IPS-20b (cell line): ENCODE results near the gene XRCC1.
"Not testable (repeated sequence)": the region's sequence is repeated elsewhere in the genome, so short reads cannot be mapped to it uniquely, and the experiment has no call there.

Experiments used
- H3K27ac ChIP-seq: one replicate; pipeline ENCODE4 v1.5.1; 2013; ENCODE audit warnings: low read length
- H3K27me3 ChIP-seq: 2 replicates; pipeline ENCODE4 v1.6.1; 2013; ENCODE audit warnings: mild to moderate bottlenecking, low read length, inconsistent platforms; ENCODE audit not compliant: insufficient read depth
- H3K36me3 ChIP-seq: 2 replicates; pipeline ENCODE4 v1.6.1; 2013; ENCODE audit warnings: low read depth, mild to moderate bottlenecking, inconsistent platforms, low read length, moderate library complexity; ENCODE audit not compliant: insufficient read depth
- H3K4me1 ChIP-seq: 2 replicates; pipeline ENCODE4 v1.6.1; 2013; ENCODE audit warnings: mild to moderate bottlenecking, control low read depth, inconsistent platforms, low read length, moderate library complexity; ENCODE audit not compliant: insufficient read depth
- H3K4me3 ChIP-seq: 2 replicates; pipeline ENCODE4 v1.5.1; 2013; ENCODE audit warnings: mild to moderate bottlenecking, low read length, inconsistent platforms
- H3K9ac ChIP-seq: 2 replicates; pipeline ENCODE4 v1.6.1; 2013; ENCODE audit warnings: low read depth, mild to moderate bottlenecking, inconsistent platforms, low read length, moderate library complexity
- H3K9me3 ChIP-seq: 2 replicates; pipeline ENCODE4 v1.6.1; 2013; ENCODE audit warnings: mild to moderate bottlenecking, low read depth, low read length, inconsistent platforms; ENCODE audit not compliant: insufficient read depth

The XRCC1 gene

DNA sequence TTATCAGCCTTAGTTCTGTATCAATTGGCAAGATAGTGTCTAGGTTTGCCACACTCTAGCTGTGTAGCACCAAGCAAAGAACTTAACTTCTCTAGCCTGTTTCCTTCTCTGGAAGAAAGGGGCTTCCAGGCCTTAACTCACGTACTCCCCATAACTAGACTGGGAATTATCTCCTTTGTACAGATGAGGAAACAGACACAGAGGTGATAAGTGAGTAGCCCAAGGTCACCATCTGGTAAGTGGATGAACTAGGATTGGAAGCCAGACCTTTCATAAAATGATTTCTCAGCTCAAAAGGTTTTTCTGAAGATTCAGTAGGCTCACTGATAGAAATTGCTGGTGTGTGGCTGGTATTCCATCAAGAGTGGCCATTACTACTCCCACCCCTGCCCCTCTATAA, 41.0 kb upstream of the XRCC1 start:
- H3K9me3 ChIP-seq: no peaks in the 10 kb centered on the region
- H3K9ac ChIP-seq: no peak overlapping the region
- no peak overlapping the region; the same call in 1 of the 2 replicates for H3K4me3 ChIP-seq
- H3K36me3 ChIP-seq: peaks cover 26% of the 10 kb centered on the region
- H3K4me1 ChIP-seq: no peaks in the 10 kb centered on the region; the same call in 1 of the 2 replicates
- no peak overlapping the region for H3K27ac ChIP-seq
- no peaks in the 10 kb centered on the region for H3K27me3 ChIP-seq

DNA sequence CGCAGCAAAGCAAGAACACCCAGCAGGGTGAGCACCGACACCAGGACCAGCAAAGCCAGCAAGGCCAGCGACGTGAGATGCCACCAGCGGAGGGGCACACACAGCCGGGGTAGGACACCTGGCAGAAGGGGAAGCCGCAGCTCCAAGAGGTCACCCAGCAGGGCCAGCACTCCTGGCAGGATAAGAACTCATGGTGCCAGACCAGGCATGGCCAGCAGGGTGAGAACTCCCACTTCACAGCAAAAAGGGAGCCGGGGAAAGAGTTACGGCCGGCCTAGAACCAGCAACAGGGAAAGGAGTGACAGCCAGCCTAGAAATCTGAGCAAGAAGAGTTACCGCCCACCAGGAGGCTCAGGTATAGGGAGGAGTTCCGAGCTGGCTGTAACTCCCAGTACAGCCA, 37.0 kb upstream of the XRCC1 start:
- Histone ChIP-seq H3K9me3 (no peaks in the 10 kb centered on the region), H3K27me3 (no peaks in the 10 kb centered on the region), H3K4me3 (no peak overlapping the region), H3K27ac (no peak overlapping the region), H3K4me1 (no peaks in the 10 kb centered on the region), H3K9ac (no peak overlapping the region), H3K36me3 (peaks cover 30% of the 10 kb centered on the region)

DNA sequence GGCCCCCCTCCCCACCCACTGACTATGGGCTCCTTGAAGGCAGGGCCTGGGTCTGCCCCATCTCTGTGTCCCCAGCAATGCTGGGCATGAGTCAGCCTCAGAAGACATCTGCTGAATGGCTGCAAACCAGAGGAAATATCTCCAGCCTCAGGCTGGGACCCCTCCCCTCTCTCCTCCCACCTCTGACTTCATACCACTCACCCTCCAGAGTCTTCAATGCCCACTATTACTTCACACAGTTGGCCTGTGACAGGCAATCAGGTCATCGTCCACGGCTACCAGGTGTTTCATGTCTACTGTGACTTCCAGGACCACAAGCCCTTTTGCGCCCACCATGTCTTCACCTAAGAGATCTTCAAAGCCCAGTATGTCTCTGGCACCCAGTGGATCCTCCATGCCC, 36.5 kb upstream of the XRCC1 start, which contains the start of gene SRRM5:
TSS of gene SRRM5 (plus strand) at position 301 of the 400 bp plus-strand sequence. CDS start at position 335, 34 bp downstream.
- Histone ChIP-seq H3K4me1 (no peaks in the 10 kb centered on the region), H3K27me3 (no peaks in the 10 kb centered on the region), H3K9me3 (no peaks in the 10 kb centered on the region), H3K4me3 (no peak within 1 kb of the TSS), H3K27ac (no peak within 1 kb of the TSS), H3K9ac (no peak within 1 kb of the TSS), H3K36me3 (peaks cover 30% of the 10 kb centered on the region)

DNA sequence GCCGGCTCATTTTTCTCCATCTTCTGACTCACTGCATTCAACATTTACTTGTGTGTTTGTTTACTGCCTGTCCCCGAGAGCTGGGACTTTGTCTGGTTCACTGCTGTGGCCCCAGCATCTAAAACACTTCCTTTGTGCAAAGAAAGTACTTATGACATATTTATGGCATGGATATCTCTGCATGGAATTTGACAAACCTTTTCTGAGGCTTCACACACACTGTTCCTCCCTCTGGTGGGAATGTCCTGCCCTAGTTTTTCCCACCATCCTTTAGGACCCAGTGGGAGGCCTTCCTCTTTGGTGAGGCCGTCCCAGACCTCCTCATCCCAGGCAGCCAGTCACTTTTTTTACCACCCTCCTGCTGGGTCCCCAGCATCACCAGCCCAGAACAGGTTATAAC, 35.2 kb upstream of the XRCC1 start:
- H3K36me3 ChIP-seq: peaks cover 30% of the 10 kb centered on the region

DNA sequence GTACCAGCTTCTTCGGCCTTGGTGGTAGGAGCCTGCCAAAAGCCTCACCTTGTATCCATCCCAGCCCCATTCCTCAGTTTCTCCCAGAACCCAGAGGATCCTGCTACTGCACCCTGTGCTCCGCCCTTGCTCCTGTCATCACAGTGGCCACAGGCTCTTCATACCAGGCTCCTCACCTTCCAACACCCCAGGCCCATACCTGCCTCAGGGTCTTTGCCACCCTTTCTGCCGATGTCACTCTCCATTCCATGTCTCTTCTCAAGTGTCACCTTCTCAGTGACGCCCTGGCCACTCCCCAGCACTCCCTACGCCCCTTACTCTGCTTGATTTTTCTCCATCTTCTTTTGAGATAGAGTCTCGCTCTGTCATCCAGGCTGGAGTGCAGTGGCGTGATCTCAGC, 34.5 kb upstream of the XRCC1 start:
- Histone ChIP-seq H3K4me1 (no peaks in the 10 kb centered on the region), H3K27ac (no peak overlapping the region), H3K27me3 (no peaks in the 10 kb centered on the region), H3K4me3 (no peak overlapping the region), H3K9me3 (no peaks in the 10 kb centered on the region), H3K9ac (no peak overlapping the region), H3K36me3 (peaks cover 30% of the 10 kb centered on the region)

More for the DNA sequence above, 35.2 kb upstream of the XRCC1 start:
- H3K4me3 ChIP-seq: no peak overlapping the region
- no peaks in the 10 kb centered on the region for H3K4me1 ChIP-seq
- H3K27me3 ChIP-seq: no peaks in the 10 kb centered on the region
- no peak overlapping the region for H3K9ac ChIP-seq
- no peaks in the 10 kb centered on the region for H3K9me3 ChIP-seq
- H3K27ac ChIP-seq: no peak overlapping the region

DNA sequence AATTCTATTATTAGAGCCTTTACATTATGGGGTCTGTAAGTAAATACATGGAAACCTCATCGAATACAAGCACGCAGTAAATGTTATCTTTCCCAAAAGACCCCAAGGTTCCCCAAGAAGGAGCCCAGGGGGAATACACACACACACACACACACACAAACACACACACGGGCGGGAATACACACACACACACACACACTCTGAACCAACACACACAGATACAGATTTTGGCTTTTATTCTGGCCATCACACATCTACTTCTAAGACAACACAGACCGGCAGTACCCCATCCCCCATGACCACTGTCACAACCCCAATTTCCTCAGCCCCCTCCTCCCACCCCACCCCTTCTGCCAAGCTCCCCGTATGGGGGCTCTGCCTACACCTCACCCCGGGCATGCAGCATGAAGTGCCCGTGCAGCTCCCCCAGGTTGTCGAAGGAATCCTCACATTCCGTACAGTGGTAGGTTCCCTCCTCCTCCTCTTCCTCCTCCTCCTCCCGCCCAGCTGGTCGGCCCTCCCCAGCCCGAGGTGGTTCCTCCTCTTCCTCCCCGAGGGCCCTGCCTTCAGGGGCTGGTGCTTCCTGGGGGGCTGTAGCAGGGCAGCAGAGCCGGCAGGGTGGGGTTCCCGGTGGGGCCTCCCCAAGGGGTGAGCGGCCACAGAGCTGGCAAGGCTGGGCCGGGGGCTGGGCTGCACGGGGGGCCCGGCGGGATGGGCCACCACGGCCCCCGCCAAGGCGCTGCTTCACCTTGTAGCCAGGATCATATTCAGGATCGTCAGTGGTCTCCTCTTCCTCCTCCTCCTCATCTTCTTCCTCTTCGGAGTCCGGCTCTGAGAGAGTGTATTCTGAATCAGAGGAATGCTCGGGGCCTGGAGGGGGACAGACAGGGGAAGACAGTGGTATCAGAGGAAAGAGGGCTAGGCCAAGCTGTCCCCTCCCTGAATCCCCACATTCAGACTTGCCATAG, 32.2 kb upstream of the XRCC1 start:
- Histone ChIP-seq H3K9me3 (no peaks in the 10 kb centered on the region), H3K9ac (no peak overlapping the region), H3K27ac (no peak overlapping the region), H3K36me3 (peaks cover 13% of the 10 kb centered on the region; the same call in 1 of the 2 replicates), H3K27me3 (no peaks in the 10 kb centered on the region), H3K4me1 (no peaks in the 10 kb centered on the region), H3K4me3 (no peak overlapping the region)

DNA sequence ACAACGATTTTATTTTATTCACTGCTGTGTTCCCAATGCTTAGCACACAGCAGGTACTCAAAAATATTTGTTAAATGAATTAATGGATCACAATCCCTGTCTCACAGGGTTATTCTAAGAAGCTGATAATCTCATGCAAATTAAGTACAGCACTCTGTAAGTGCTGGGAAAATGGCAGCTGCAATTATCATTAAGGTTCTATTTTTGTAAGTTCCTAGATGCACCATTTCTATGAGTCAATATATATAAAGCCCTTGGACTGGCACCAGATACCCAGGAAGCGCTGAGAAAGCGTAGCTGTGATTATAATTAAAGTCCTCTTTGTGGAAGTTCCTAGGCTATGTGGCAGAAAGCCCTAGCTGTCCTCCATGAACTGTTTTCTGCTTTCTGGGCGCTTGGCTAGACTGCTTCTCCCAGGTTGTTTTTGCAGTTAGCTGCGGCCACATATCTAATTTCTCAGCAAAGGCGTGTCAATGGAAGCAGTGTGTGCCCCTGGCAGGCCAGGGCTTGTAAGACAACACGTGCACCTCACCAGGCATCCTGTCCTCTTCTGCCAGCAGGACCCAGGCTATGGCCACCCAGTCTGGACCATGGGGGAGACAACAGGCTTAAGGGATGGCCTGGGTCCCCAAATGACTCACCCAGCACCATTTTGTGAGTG, 31.4 kb upstream of the XRCC1 start:
- no peaks in the 10 kb centered on the region for H3K9me3 ChIP-seq
- H3K9ac ChIP-seq: no peak overlapping the region
- no peak overlapping the region for H3K27ac ChIP-seq
- no peaks in the 10 kb centered on the region for H3K27me3 ChIP-seq
- H3K4me1 ChIP-seq: no peaks in the 10 kb centered on the region
- H3K4me3 ChIP-seq: no peak overlapping the region
- peaks cover 6% of the 10 kb centered on the region; the same call in 1 of the 2 replicates for H3K36me3 ChIP-seq

DNA sequence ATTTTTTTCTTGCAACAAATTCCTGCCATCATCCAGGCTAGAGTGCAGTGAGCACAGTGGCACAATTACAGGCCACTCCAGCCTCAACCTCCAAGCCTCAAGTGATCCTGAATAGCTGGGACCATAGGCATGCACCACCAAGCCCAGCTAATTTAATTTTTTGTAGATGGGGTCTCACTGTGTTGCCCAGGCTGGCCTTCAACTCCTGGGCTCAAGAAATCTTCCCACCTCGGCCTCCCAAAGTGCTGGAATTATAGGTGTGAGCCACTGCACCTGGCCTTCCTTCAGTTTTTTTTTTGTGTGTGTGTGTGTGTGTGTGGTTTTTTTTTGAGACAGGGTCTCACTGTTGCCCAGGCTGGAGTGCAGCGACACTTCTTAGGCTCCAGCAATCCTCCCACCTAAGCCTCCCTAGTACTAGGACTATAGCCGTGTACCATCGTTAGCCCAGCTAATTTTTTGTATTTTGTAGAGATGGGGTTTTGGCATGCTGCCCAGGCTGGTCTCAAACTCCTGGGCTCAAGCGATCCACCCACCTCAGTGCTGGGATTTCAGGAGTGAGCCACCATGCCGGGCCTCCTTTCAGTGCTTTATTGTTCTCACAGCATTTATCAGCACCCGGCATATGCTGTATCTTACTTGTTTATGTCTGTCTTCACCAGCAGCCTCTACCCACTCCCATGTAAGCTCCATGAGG, 30.7 kb upstream of the XRCC1 start:
- Histone ChIP-seq H3K9ac (no peak overlapping the region), H3K4me3 (no peak overlapping the region), H3K4me1 (no peaks in the 10 kb centered on the region), H3K36me3 (peaks cover 11% of the 10 kb centered on the region; the same call in 1 of the 2 replicates), H3K9me3 (no peaks in the 10 kb centered on the region), H3K27me3 (no peaks in the 10 kb centered on the region), H3K27ac (no peak overlapping the region)

DNA sequence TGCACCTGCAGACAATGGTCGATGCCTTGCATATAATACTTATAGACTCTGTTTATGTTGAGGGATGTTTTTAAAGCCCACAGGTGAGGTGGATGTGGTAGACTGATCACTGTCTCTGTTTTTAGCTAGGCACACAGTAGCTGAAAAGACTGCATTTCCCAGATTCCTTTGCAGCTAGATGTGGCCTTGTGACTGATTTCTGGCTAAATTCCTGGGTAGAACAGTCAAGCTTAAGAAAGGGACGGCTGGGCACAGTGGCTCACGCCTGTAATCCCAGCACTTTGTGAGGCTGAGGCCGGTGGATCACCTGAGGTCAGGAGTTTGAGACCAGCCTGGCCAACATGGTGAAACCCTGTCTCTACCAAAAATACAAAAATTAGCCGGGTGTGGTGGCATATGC, 25.0 kb upstream of the XRCC1 start:
- not testable (repeated sequence) for H3K27me3 ChIP-seq, H3K4me3 ChIP-seq, H3K27ac ChIP-seq, H3K9ac ChIP-seq, H3K9me3 ChIP-seq, H3K4me1 ChIP-seq
- peaks cover 33% of the 10 kb centered on the region for H3K36me3 ChIP-seq

DNA sequence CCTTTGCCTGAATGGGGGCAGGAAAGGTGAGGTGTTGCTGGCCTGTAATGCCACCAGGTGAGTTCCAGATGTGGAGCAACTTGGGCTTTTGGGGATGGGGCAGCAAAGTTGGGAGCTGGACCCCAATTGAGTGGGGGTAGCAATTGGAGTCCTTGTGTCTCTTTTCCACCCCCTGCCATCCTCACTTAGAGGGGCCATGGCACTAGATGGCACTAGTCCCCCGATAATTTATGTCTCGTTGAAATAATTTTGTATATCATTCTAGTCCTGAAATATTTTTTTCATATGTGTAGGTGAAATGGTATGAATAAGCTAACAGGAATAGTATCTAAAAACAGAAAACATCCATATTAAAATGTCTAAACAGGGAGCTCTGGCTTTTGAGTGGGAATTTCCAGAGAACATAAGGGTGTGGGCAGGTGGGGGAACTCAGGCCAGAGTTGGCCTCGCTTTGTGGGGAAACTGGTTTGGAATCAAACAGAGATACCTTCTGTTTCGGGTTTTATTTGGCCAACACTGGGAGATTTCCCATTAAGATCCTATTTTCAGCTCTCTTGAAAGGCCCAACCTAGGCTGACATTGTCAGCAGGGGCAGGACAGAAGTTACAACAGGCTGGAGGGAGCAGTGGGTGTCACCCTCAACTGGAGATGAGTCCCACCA, 24.4 kb upstream of the XRCC1 start:
- Histone ChIP-seq H3K27ac (no peak overlapping the region), H3K9ac (no peak overlapping the region), H3K9me3 (no peaks in the 10 kb centered on the region), H3K36me3 (peaks cover 33% of the 10 kb centered on the region), H3K27me3 (no peaks in the 10 kb centered on the region), H3K4me3 (no peak overlapping the region), H3K4me1 (peaks cover 7% of the 10 kb centered on the region; the same call in 1 of the 2 replicates)
